GM18861 (cell line): Measurements from ENCODE around the gene RECQL5.
"Not testable (repeated sequence)": the region's sequence is repeated elsewhere in the genome, so short reads cannot be mapped to it uniquely, and the experiment has no call there.

Source experiments
- ATAC-seq: cut with Tn5 transposase; IDR thresholded peaks from one replicate; pipeline ENCODE4 v1.9.1; 2021; ENCODE audit not compliant: unreplicated experiment

Gene RECQL5

GRCh38 chr17:75649687-75650086 is 17.3 kb downstream of the RECQL5 start:
- no peak for ATAC-seq

GRCh38 chr17:75647921-75648320 is 19.0 kb downstream of the RECQL5 start:
- ATAC-seq, result no peak

- no peak for ATAC-seq
These were observed 19.9 kb downstream of the RECQL5 start for GRCh38 chr17:75647061-75647460.

- ATAC-seq, result no peak
These were observed 20.3 kb downstream of the RECQL5 start for GRCh38 chr17:75646638-75646992.

GRCh38 chr17:75645889-75646637 is 20.9 kb downstream of the RECQL5 start:
- ATAC-seq, result peak; percentile 81

GRCh38 chr17:75645501-75645888 is 21.5 kb downstream of the RECQL5 start:
- no peak for ATAC-seq

- no peak for ATAC-seq
These were observed 23.3 kb downstream of the RECQL5 start for GRCh38 chr17:75643643-75644017.

- ATAC-seq, result no peak
These were observed 23.9 kb downstream of the RECQL5 start for GRCh38 chr17:75642784-75643642.

GRCh38 chr17:75642182-75642783 is 24.7 kb downstream of the RECQL5 start:
- ATAC-seq, result no peak

- no peak for ATAC-seq
These were observed 25.6 kb downstream of the RECQL5 start for GRCh38 chr17:75641343-75641742.

- ATAC-seq, result no peak
These were observed 26.3 kb downstream of the RECQL5 start for GRCh38 chr17:75640556-75641119.

GRCh38 chr17:75639771-75640555 is 27.0 kb downstream of the RECQL5 start:
- no peak for ATAC-seq

GRCh38 chr17:75639327-75639726 is 27.6 kb downstream of the RECQL5 start:
- ATAC-seq, result no peak

GRCh38 chr17:75638893-75639292 is 28.1 kb downstream of the RECQL5 start:
- ATAC-seq, result no peak

GRCh38 chr17:75638039-75638438 is 28.9 kb downstream of the RECQL5 start:
- ATAC-seq, result not testable (repeated sequence)

GRCh38 chr17:75637551-75637950 is 29.4 kb downstream of the RECQL5 start:
- no peak for ATAC-seq

GRCh38 chr17:75637143-75637538 is 29.8 kb downstream of the RECQL5 start:
- ATAC-seq, result no peak

GRCh38 chr17:75636381-75637142 is 30.4 kb downstream of the RECQL5 start:
- no peak for ATAC-seq

GRCh38 chr17:75635610-75636202 is 31.2 kb downstream of the RECQL5 start:
- no peak for ATAC-seq
